T-helper 2 cell treated with Interferon-gamma antibody and Interleukin-4, amounts not matched to agents 100 ng/mL and 5 ng/mL, for 36 hours (primary cell): ENCODE measurements around the gene MSTN. TPM values are rescaled to one million over a fixed set of nuclear protein-coding genes. Genes with fewer than 3 reads are reported as not detected.
"Not testable (repeated sequence)": the region's sequence is repeated elsewhere in the genome, so short reads cannot be mapped to it uniquely, and the experiment has no call there.

ENCODE experiments used
- intact Hi-C: fragments of 100-400 bp; cut with micrococcal nuclease; formaldehyde crosslinking; loops from one replicate; pipeline ENCODE4 v1.15.1; 2023
- total RNA-seq: library from RNA; stranded (reverse); gene quantifications from 2 replicates; pipeline ENCODE4 v1.2.3, GENCODE V29; 2022

MSTN gene
- total RNA-seq, 1 donor from 2014 or later: not detected

DNA sequence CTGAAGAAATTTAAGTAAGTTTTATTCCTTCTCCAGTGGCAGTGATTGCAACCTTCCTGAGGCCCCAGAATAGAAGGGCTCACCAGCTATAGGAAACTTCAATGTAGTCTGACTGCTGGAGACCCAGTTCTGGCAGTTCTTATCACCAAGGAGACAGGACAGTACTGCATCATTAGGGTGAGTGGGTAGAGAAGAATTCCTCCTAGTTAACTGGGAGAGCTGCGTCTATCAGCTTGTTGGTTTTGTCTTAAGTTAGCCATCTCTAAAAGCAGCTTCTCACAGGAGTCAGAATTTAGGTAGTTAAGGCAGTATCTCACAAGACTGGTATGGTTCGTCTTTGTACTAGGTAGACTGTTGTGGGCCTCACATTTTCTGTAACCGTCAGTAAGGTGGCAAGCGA is 3.3 kb upstream of the MSTN start:
- intact Hi-C loops: loop anchor here (5.0 kb wide), 1 partner anchor 39 kb away; no protein-coding TSS in a partner anchor

- intact Hi-C loops: no loop called here
Measured at GRCh38 chr2:190063624-190064023, 1.1 kb upstream of the MSTN start.

DNA sequence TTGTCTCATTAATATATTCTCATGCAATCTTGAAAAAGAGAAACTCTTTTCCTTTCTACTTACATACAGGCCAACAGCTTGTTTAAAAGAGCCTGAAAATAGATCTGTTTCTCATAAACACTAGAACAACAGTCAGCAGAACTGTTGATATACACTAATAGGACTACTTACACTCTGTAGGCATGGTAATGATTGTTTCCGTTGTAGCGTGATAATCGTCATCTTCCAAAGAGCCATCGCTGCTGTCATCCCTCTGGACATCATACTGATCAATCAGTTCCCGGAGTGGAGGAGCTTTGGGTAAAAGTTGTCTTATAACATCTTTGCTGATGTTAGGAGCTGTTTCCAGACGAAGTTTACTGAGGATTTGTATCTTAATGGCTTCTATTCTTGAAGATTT is 476 bp downstream of the MSTN start:
- intact Hi-C loops: no loop called here

GRCh38 chr2:190060626-190061025 is 1.9 kb downstream of the MSTN start:
- intact Hi-C loops: no loop called here

DNA sequence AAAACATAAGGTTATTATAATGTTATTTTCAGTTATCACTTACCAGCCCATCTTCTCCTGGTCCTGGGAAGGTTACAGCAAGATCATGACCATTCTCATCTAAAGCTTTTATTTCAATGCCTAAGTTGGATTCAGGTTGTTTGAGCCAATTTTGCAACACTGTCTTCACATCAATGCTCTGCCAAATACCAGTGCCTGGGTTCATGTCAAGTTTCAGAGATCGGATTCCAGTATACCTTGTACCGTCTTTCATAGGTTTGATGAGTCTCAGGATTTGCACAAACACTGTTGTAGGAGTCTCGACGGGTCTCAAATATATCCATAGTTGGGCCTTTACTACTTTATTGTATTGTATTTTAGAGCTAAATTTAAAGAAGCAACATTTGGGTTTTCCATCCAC is 2.5 kb downstream of the MSTN start:
- intact Hi-C loops: no loop called here

GRCh38 chr2:190053426-190053825 is 9.1 kb downstream of the MSTN start:
- intact Hi-C loops: no loop called here

GRCh38 chr2:190052307-190052706 is 10.2 kb downstream of the MSTN start:
- intact Hi-C loops: no loop called here

DNA sequence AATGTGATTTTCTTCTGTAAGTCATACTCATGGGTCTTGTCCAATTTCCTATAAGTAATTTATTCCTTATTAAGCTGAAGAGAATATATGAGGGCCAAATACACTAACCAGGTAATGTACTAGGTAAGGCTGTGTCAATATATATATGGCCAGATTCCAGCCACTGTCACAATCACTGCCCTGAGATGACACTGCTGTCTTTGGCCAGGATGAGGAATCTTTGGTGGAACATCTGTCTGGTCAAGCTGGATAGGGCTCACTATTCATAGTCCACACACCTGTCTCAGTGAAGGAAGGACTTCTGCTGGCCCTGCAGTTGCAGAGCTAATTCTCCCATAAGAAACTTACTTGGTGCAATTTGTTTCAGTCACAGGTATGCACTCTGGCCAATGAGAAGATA is 11.3 kb downstream of the MSTN start:
- intact Hi-C loops: no loop called here

GRCh38 chr2:190050001-190050400 is 12.5 kb downstream of the MSTN start:
- intact Hi-C loops: no loop called here

GRCh38 chr2:190044866-190045265 is 17.7 kb downstream of the MSTN start:
- intact Hi-C loops: no loop called here

DNA sequence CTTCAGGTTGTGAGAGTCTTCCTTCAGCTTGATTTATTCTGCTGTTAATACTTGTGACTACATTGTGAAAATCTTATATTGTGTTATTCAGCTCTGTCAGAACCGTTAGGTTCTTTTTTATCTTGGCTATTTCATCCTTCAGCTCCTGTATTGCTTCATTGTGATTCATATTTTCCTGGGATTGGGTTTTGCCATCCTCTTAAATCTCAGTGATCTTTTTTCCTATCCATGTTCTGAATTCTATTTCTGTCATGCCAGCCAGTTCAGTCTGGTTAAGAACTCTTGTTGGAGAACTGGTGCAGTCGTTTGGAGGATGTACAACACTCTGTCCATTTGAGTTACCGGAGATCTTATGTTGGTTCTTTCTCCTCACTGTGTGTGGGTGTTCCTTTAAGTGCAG is 19.1 kb downstream of the MSTN start:
- intact Hi-C loops: no loop called here

GRCh38 chr2:190036071-190036470 is 26.5 kb downstream of the MSTN start:
- intact Hi-C loops: no loop called here

- intact Hi-C loops: not testable (repeated sequence)
Measured at GRCh38 chr2:190034417-190034816, 28.1 kb downstream of the MSTN start.

GRCh38 chr2:190031969-190032618 is 30.4 kb downstream of the MSTN start:
- intact Hi-C loops: no loop called here

- intact Hi-C loops: no loop called here
Measured at GRCh38 chr2:190023860-190024259, 38.7 kb downstream of the MSTN start.

DNA sequence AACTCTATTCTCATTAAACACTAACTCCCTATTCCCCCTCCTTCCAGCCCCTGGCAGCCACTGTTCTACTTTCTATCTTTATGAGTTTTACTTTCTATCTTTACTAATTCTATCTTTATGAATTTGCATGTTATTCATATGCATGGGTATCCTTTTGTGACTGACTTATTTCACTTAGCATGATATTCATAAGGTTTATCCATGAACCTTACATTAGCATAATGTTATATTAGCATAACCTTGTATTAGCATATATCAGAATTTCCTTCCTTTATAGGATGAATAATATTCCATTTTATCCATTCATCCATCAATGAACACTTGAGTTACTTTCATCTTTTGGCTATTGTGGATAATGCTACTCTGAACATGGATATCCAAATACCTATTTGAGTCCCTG is 41.8 kb downstream of the MSTN start:
- intact Hi-C loops: no loop called here

GRCh38 chr2:190017837-190018236 is 44.7 kb downstream of the MSTN start:
- intact Hi-C loops: no loop called here

- intact Hi-C loops: not testable (repeated sequence)
Measured at GRCh38 chr2:190015969-190016368, 46.6 kb downstream of the MSTN start.
